GM12878 (cell line): ENCODE results near the gene NLGN1. TPM values are rescaled to one million over a fixed set of nuclear protein-coding genes. Genes with fewer than 3 reads are reported as not detected.

Experiments
- ATAC-seq: fragments of 200-7000 bp; cut with Tn5 transposase; 3 replicates; pipeline ENCODE4 v1.9.1; 2020; ENCODE audit warnings: mild to moderate bottlenecking, moderate library complexity
- BruUV-seq: library from RNA; stranded (reverse); fragments of 400-500 nt; replicated peaks from 2 replicates; lab custom pipeline; 2021; lab: Mats Ljungman, UMichigan
- CTCF ChIA-PET: fragments of 300-600 bp; sonication (Branson Sonifier 250); formaldehyde crosslinking; extraction: SDS; loops from one replicate; lab custom pipeline; 2021; ENCODE audit warnings: inconsistent platforms; lab: Yijun Ruan, JAX
- POLR2A ChIA-PET: fragments of 350-600 bp; formaldehyde crosslinking; extraction: SDS; loops from one replicate; lab custom pipeline; 2021; ENCODE audit warnings: inconsistent platforms; lab: Charles Lee
- RAD21 ChIA-PET: fragments of 300-600 bp; sonication (Branson Sonifier 250); formaldehyde crosslinking; loops from one replicate; lab custom pipeline; 2023; ENCODE audit warnings: antibody characterized with exemption; ENCODE audit not compliant: unreplicated experiment; lab: Charles Lee
- SMC1A ChIA-PET: fragments of 300-600 bp; sonication (Branson Sonifier 250); formaldehyde crosslinking; loops from one replicate; lab custom pipeline; 2023; ENCODE audit not compliant: unreplicated experiment, uncharacterized antibody; lab: Charles Lee
- DNase-seq: peaks from one replicate; pipeline ENCODE4 v3.0.0-alpha.2; 2011; ENCODE audit warnings: low read depth, low spot score
- FAIRE-seq: peaks from 3 replicates; lab custom pipeline; 2011; peaks lifted over from hg19 to GRCh38; lab: Jason Lieb, UNC
- H2AFZ ChIP-seq: 2 replicates; pipeline ENCODE4 v1.6.0; 2011; ENCODE audit warnings: low read depth, low read length, control low read depth; ENCODE audit not compliant: control insufficient read depth
- H3K27ac ChIP-seq: 2 replicates; pipeline ENCODE4 v1.5.1; 2011; ENCODE audit warnings: control low read depth; ENCODE audit not compliant: control insufficient read depth, insufficient read depth
- H3K27me3 ChIP-seq, 2 experiments: replicated peaks in 1 of 2; 2 replicates each; pipeline versions ENCODE4 v1.6.0 to v1.6.1; 2011; ENCODE audit warnings: low read length in 1 of 2; ENCODE audit not compliant: control insufficient read depth in 2 of 2, insufficient read depth in 2 of 2
- H3K36me3 ChIP-seq, 2 experiments: 2 replicates each; pipeline ENCODE4 v1.5.1; 2011; ENCODE audit warnings: low read length in 1 of 2; ENCODE audit not compliant: control insufficient read depth in 2 of 2, insufficient read depth in 2 of 2
- H3K4me1 ChIP-seq: 2 replicates; pipeline ENCODE4 v1.6.1; 2011; ENCODE audit warnings: mild to moderate bottlenecking, low read length, moderate library complexity, mixed read lengths; ENCODE audit not compliant: control insufficient read depth, insufficient read depth
- H3K4me2 ChIP-seq: 2 replicates; pipeline ENCODE4 v1.6.0; 2011; ENCODE audit warnings: control low read depth; ENCODE audit not compliant: control insufficient read depth, insufficient read depth
- H3K4me3 ChIP-seq: fragments of 200-600 bp; sonication (generic); 2 replicates; pipeline ENCODE4 v1.5.1; 2016
- H3K79me2 ChIP-seq: 2 replicates; pipeline ENCODE4 v1.6.0; 2011; ENCODE audit warnings: low read length; ENCODE audit not compliant: control insufficient read depth, insufficient read depth
- H3K9ac ChIP-seq: 2 replicates; pipeline ENCODE4 v1.8.0; 2011; ENCODE audit warnings: low read length, control low read depth, mixed read lengths; ENCODE audit not compliant: control insufficient read depth, insufficient read depth
- H3K9me3 ChIP-seq: replicated peaks from 3 replicates; pipeline ENCODE4 v1.5.1; 2011; ENCODE audit warnings: mild to moderate bottlenecking, low read length; ENCODE audit not compliant: control insufficient read depth, insufficient read depth
- H4K20me1 ChIP-seq: 2 replicates; pipeline ENCODE4 v1.6.0; 2011; ENCODE audit not compliant: control insufficient read depth, insufficient read depth
- BRCA1 ChIP-seq: IDR thresholded peaks from 2 replicates; pipeline ENCODE4 v1.6.1; 2011; ENCODE audit warnings: low read depth, low read length, improper control_type of control experiment
- CBFB ChIP-seq: IDR thresholded peaks from 2 replicates; pipeline ENCODE4 v1.6.1; 2016; ENCODE audit warnings: antibody characterized with exemption, low read depth
- EP300 ChIP-seq, 2 experiments: fragments of 150-350 bp in 1 of 2; IDR thresholded peaks; 2 replicates each; pipeline ENCODE4 v1.6.1; 2011 to 2012; ENCODE audit warnings: low read depth in 2 of 2, low read length in 2 of 2, borderline replicate concordance in 1 of 2, improper control_type of control experiment in 1 of 2, inconsistent platforms in 1 of 2; ENCODE audit not compliant: control insufficient read depth in 1 of 2
- NBN ChIP-seq: fragments of 450-650 bp; IDR thresholded peaks from 2 replicates; pipeline ENCODE4 v1.6.1; 2016
- PAX8 ChIP-seq: fragments of 450-650 bp; IDR thresholded peaks from 2 replicates; pipeline ENCODE4 v1.6.1; 2017; ENCODE audit warnings: mild to moderate bottlenecking, moderate library complexity
- POLR2AphosphoS5 ChIP-seq: IDR thresholded peaks from 2 replicates; pipeline ENCODE4 v1.6.1; 2011; ENCODE audit warnings: mild to moderate bottlenecking, low read length, inconsistent platforms
- RUNX3 ChIP-seq: IDR thresholded peaks from 2 replicates; pipeline ENCODE4 v1.6.1; 2012; ENCODE audit warnings: low read length, inconsistent platforms
- TCF7 ChIP-seq: IDR thresholded peaks from 2 replicates; pipeline ENCODE4 v1.6.1; 2014; ENCODE audit warnings: antibody characterized with exemption, borderline replicate concordance
- WGBS: methylation state at CpG from one replicate; pipeline ENCODE4 v1.1.6; 2016; ENCODE audit warnings: low lambda C conversion rate; ENCODE audit not compliant: insufficient replicate concordance, insufficient coverage; ENCODE audit errors: missing lambda C conversion rate; 5-methylcytosine and 5-hydroxymethylcytosine counted together
- in situ Hi-C: fragments of 300-500 bp; cut with MboI; formaldehyde crosslinking; loops from 9 replicates; pipeline ENCODE4 v1.14.3; 2018; ENCODE audit warnings: mixed read lengths
- intact Hi-C: fragments of 100-400 bp; cut with micrococcal nuclease; formaldehyde crosslinking; loops from one replicate; pipeline ENCODE4 v1.14.2; 2022; ENCODE audit not compliant: unreplicated experiment
- polyA plus RNA-seq, 11 experiments: library from polyadenylated mRNA; depleted of rRNA in 4 of 11; unstranded in 6 of 11; stranded (reverse) in 5 of 11; fragments of >200 nt; fragmentation: Nextera tagmentation in 4 of 11; fragmentation: Illumina TruSeq in 1 of 11; extraction: Ambion mirVana in 4 of 11; extraction: Trizol in 1 of 11; gene quantifications; 1 replicate in 1 of 11; 2 replicates in 10 of 11; pipeline versions ENCODE4 v1.2.1 to v1.2.3, GENCODE V29; 2011 to 2016; ENCODE audit warnings: inconsistent platforms in 2 of 11, missing spikeins in 2 of 11, low read depth in 1 of 11
- total RNA-seq, 4 experiments: library from RNA; depleted of rRNA in 3 of 4; stranded (reverse); fragments of >200 nt in 3 of 4; fragmentation: Illumina TruSeq in 1 of 4; extraction: Trizol in 1 of 4; gene quantifications; 2 replicates each; pipeline versions ENCODE4 v1.2.1 to v1.2.3, GENCODE V29; 2013 to 2021
- TF ChIP-seq, protein P1 (sequence below): fragments of 450-650 bp; IDR thresholded peaks from 2 replicates; pipeline ENCODE4 v1.6.1; 2017; ENCODE audit warnings: antibody characterized with exemption, mild to moderate bottlenecking, moderate library complexity
- TF ChIP-seq, protein P2 (sequence below): IDR thresholded peaks from 2 replicates; pipeline ENCODE4 v1.6.1; 2012; ENCODE audit warnings: low read depth, low read length, improper control_type of control experiment

Gene NLGN1
- total and polyA plus RNA-seq, 10 of the 15 experiments (the other 5 are each of a cell fraction or from before 2014, with no cell fraction given) = not detected

DNA sequence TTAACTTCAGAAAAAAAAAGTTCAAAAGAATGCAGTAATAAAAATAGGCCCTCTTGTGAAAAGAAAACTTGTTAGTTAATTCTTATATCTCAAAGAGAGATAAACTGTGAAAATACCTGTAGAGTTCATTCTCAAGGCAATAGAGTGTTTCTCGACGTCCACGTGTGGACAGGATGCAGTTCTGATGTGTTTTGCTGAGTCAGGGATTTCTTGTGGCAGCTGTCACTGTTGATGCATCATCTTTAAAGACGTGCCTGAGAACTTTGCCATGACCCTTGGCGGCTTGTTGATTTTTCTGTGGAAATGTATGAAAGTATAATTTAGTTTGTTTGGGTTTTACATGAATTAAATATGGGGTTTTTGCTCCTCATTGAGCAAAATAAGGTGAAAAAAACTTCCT lies 702.2 kb downstream of the NLGN1 start:
- no peak overlapping the region for H3K27ac ChIP-seq
- no peaks in the 10 kb centered on the region for H3K27me3 ChIP-seq
- no peak overlapping the region for H2AFZ ChIP-seq
- ATAC-seq (no peak), DNase-seq (no peak), FAIRE-seq (no peak)
- H3K9ac ChIP-seq = no peak overlapping the region
- ChIA-PET POLR2A (no interaction called here), CTCF (no interaction called here), RAD21 (no interaction called here), SMC1A (no interaction called here)
- no TSS peak for BruUV-seq
- H3K79me2 ChIP-seq = no peaks in the 10 kb centered on the region
- H3K36me3 ChIP-seq = no peaks in the 10 kb centered on the region
- no peak overlapping the region for H3K4me2 ChIP-seq
- no peak overlapping the region for H3K4me3 ChIP-seq
- in situ Hi-C loops (no loop called here), intact Hi-C loops (no loop called here)
- no peaks in the 10 kb centered on the region for H3K9me3 ChIP-seq
- H3K4me1 ChIP-seq = no peaks in the 10 kb centered on the region
- WGBS = 60% methylated on average over 5 of the region's 5 CpGs
- no peaks in the 10 kb centered on the region for H4K20me1 ChIP-seq
- TF ChIP-seq, protein P1, sequence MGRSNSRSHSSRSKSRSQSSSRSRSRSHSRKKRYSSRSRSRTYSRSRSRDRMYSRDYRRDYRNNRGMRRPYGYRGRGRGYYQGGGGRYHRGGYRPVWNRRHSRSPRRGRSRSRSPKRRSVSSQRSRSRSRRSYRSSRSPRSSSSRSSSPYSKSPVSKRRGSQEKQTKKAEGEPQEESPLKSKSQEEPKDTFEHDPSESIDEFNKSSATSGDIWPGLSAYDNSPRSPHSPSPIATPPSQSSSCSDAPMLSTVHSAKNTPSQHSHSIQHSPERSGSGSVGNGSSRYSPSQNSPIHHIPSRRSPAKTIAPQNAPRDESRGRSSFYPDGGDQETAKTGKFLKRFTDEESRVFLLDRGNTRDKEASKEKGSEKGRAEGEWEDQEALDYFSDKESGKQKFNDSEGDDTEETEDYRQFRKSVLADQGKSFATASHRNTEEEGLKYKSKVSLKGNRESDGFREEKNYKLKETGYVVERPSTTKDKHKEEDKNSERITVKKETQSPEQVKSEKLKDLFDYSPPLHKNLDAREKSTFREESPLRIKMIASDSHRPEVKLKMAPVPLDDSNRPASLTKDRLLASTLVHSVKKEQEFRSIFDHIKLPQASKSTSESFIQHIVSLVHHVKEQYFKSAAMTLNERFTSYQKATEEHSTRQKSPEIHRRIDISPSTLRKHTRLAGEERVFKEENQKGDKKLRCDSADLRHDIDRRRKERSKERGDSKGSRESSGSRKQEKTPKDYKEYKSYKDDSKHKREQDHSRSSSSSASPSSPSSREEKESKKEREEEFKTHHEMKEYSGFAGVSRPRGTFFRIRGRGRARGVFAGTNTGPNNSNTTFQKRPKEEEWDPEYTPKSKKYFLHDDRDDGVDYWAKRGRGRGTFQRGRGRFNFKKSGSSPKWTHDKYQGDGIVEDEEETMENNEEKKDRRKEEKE = no peak
- no peak for TF ChIP-seq NBN

DNA sequence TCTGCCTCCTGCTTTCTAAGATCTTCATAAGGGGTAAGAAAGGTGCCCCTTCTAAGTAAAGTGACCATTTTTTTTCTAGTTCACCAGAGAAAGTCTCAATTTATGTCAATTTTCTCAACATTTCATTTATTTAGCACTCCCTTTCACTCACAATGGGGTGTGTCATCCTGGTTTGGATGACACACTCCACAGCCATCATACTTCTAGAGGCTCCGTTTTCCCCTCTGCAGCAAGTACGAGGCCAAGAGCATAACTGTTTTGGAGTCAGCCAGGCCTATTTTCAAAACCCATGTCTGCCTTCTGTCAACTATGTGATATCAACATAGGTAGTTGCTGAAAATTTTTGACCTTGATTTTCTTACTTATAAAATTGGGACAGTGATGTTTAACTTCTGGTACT lies 703.2 kb downstream of the NLGN1 start:
- DNase-seq = no peak
- SMC1A ChIA-PET = no interaction called here
- no TSS peak for BruUV-seq
- Histone ChIP-seq H3K27ac (no peak overlapping the region), H3K79me2 (no peaks in the 10 kb centered on the region), H3K9me3 (no peaks in the 10 kb centered on the region), H3K4me3 (no peak overlapping the region), H4K20me1 (no peaks in the 10 kb centered on the region), H3K4me2 (no peak overlapping the region), H3K36me3 (no peaks in the 10 kb centered on the region), H3K4me1 (no peaks in the 10 kb centered on the region), H3K27me3 (no peaks in the 10 kb centered on the region), H2AFZ (no peak overlapping the region)
- in situ Hi-C loops = no loop called here
- 50% methylated on average over 2 of the region's 2 CpGs for WGBS
- ATAC-seq = peak; percentile 18; the same call in 2 of the 3 replicates
- no peak for FAIRE-seq
- POLR2A ChIA-PET = no interaction called here
- TF ChIP-seq BRCA1 (no peak), RUNX3 (no peak), CBFB (no peak), TCF7 (no peak), EP300 (IDR thresholded peaks at IDR 0.05; ENCODE audit: borderline replicate concordance in 1 of 2, control insufficient read depth in 1 of 2, low read depth in 2 of 2, low read length in 2 of 2) (no peak), PAX8 (no peak), POLR2AphosphoS5 (no peak)
- TF ChIP-seq, protein P2, sequence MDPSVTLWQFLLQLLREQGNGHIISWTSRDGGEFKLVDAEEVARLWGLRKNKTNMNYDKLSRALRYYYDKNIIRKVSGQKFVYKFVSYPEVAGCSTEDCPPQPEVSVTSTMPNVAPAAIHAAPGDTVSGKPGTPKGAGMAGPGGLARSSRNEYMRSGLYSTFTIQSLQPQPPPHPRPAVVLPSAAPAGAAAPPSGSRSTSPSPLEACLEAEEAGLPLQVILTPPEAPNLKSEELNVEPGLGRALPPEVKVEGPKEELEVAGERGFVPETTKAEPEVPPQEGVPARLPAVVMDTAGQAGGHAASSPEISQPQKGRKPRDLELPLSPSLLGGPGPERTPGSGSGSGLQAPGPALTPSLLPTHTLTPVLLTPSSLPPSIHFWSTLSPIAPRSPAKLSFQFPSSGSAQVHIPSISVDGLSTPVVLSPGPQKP = no peak
- TF ChIP-seq, all 136 proteins: peak for 0
- no peak overlapping the region for H3K9ac ChIP-seq
- intact Hi-C loops = no loop called here
- ChIA-PET CTCF (no interaction called here), RAD21 (no interaction called here)
